Neural cell (in vitro differentiated cells): ENCODE results near the gene SLC12A4.

Source experiments
- CTCF ChIP-seq: fragments of 450-650 bp; IDR thresholded peaks from 2 replicates; pipeline ENCODE4 v1.5.1; 2014; ENCODE audit warnings: antibody characterized with exemption, mild to moderate bottlenecking, moderate library complexity; ENCODE audit not compliant: poor library complexity, severe bottlenecking
- EP300 ChIP-seq: fragments of 450-650 bp; conservative IDR thresholded peaks from 2 replicates; pipeline ENCODE4 v1.6.1; 2014; ENCODE audit warnings: antibody characterized with exemption, mild to moderate bottlenecking, moderate library complexity; ENCODE audit not compliant: poor library complexity, severe bottlenecking
- EZH2 ChIP-seq: fragments of 200-600, 300-800 bp; shearing (Covaris generic), sonication (generic); IDR thresholded peaks from 2 replicates; pipeline ENCODE4 v1.6.1; 2014; ENCODE audit warnings: antibody characterized with exemption, low read length, borderline replicate concordance, mild to moderate bottlenecking; ENCODE audit not compliant: insufficient read depth, poor library complexity, severe bottlenecking
- REST ChIP-seq: IDR thresholded peaks from 2 replicates; pipeline ENCODE4 v1.6.1; 2012; ENCODE audit warnings: borderline replicate concordance
- SMC3 ChIP-seq: fragments of 450-650 bp; conservative IDR thresholded peaks from 2 replicates; pipeline ENCODE4 v1.6.1; 2014; ENCODE audit warnings: antibody characterized with exemption, mild to moderate bottlenecking, moderate library complexity; ENCODE audit not compliant: poor library complexity

- TF ChIP-seq CTCF = no peak
- TF ChIP-seq EP300 = no peak
- TF ChIP-seq EZH2 = no peak
- no peak for TF ChIP-seq SMC3
- no peak for TF ChIP-seq REST
These were observed 26.8 kb downstream of the SLC12A4 start for GRCh38 chr16:67941469-67942199.
